ENCODE measurements around the gene MUSK.
"Not testable (repeated sequence)": the region's sequence is repeated elsewhere in the genome, so short reads cannot be mapped to it uniquely, and the experiment has no call there.

MUSK gene

DNA sequence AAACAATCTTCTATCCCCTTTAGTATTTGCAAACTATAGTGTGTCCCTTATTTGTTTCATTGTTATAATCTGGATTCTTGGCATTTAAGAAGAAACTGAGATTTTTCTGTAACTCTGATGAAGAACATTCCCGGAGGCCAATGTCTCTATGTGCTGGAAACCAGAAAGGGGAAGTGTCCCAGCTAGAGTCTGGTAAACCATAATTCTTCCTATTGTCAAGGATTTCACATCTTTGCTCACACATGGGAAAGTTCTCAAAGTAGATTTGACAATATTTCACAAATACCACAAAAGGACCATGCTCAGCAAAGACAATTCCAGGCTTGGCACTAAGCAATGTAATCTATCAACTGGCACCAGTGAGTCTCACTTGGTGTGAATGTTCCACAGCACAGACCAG is 146.8 kb downstream of the MUSK start:
- no peak for DNase-seq

DNA sequence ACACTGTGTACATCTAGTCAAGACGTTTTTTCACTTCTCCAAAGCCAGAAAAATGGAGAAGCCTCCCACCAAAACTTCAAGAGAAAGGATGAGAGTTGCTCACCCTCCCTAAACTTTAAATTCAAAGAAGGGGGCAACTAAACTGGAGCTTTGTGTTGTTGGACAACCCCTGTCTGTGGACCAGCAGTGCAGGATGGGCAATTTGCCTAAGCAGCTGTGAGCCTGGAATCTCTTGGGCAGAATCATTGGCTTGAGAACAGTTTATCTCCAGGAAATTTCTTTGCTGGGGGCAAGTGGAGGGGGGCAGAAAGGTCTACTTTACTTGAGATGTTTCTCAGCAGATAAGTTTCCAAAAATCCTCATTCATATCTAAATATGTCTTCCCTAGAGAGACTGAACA is 151.8 kb downstream of the MUSK start:
- DNase-seq, result no peak

DNA sequence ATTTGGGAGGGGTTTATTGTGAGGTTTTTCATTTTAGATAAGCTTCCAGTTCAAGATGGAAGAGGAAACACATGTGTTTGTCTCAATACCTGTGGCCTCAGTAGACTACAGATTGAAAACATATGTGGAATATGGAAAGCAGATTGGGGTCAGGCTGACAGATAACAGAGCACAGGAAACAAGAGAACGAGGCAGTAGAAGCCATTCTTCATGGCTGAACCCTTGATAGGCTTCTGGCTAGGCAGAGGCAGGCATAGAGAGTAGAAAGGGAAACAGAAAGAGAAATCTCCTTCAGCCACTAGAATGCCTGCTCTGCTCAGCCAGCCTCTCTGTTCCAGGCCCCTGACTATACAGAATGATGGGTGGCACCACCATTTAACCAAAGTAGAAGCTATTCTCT is 152.5 kb downstream of the MUSK start:
- no peak for DNase-seq

DNA sequence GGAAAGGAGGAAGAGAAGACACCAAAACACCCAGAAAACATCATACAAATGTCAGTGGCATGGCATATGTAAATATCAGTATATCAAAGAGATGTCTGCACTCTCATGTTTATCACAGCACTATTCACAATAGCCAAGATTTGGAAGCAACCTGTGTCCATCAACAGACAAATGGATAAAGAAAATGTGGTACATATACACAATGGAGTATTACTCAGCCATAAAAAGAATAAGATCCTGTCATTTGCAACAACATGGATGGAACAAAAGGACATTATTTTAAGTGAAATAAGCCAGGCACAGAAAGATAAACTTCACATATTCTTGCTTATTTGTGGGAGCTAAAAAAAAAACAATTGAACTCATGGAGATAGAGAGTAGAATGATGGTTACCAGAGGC is 156.5 kb downstream of the MUSK start:
- DNase-seq, result not testable (repeated sequence)

DNA sequence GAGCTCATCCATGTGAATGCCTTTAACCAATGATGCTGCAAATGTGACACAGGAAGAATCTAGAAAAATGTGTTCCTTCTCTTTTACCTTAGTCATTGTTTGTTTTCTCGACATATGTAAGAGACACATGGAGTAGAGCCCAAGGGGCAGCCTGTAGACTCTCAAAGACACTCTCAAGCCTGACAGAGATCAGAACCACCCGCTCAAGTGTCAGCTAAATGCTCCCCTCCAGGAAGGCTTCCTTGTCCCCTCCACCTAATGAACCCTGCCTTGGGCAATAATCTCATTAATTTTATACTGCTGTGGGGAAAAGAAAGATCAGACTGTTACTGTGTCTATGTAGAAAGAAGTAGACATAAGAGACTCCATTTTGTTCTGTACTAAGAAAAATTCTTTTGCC is 157.4 kb downstream of the MUSK start:
- DNase-seq, result no peak

- not testable (repeated sequence) for DNase-seq
These were observed 157.8 kb downstream of the MUSK start for GRCh38 chr9:110826400-110826799.

DNA sequence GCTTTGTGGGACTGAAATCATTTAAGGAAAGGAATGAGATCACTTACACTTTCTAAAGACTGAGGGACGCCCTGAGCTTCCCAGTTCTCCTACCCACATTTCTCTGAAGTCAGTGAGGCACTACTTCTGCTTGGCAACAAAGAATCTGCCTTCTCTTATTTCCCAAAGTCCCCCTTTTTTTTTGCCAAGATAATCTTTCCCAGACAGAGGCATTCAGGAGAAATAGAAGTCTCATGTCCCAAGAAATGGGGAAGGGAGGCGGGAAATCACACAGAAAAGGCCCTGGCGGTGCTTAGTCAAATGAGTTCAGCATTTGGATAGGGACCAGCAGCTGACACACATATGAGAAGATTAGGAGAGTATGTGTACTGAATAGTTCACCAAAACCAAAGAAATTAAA is 159.7 kb downstream of the MUSK start:
- DNase-seq, result no peak

- DNase-seq, result no peak
These were observed 161.9 kb downstream of the MUSK start for GRCh38 chr9:110830495-110830894.

DNA sequence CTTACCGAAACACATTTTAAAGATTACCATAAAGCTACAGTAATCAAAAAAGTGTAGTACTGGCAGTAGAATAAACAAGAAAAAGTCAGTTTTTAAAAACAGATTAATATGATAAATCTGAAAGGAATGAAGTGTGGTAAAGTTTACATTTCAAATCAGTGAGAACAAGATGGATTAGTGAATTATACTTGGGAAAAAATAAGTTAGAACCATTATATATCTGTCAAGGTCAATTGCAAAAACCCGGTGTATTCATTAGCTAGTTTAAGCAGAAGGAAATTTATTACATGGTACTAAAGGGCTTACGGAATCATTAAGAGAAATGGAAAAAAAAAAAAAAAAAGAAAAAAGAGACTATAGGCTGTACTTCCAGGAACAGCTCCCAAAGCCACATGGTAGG is 164.3 kb downstream of the MUSK start:
- DNase-seq, result no peak

GRCh38 chr9:110835404-110835803 is 166.8 kb downstream of the MUSK start:
- DNase-seq, result no peak

GRCh38 chr9:110835859-110836271 is 167.3 kb downstream of the MUSK start:
- DNase-seq, result no peak

DNA sequence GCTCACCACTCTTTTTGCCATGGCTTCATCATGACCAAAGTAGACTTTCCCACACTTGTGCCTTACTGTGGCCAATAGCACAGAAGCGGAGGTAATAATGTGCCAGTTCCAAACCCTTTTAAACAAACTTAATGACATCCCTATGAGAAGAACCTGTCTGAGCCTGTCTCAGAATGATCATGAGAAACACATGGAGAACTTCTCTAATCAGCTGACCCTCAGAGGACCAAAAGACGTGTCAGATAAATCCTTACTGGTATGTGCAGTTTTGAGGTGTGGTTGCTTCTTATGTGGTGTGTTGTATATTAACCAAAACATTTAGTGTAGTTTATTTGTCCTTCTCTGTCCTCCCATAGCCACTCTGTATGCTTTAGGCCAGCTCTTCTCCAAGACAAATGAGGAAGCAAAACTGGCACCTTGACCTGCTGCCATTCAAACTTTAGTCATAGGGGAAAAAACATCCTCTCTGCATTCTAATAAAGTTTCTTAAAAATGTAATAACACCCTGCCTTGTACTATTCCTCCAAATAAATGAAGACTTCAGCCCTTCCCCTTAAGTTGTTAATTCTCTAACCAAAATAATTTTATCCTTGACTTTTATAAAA is 168.9 kb downstream of the MUSK start:
- DNase-seq, result no peak

DNA sequence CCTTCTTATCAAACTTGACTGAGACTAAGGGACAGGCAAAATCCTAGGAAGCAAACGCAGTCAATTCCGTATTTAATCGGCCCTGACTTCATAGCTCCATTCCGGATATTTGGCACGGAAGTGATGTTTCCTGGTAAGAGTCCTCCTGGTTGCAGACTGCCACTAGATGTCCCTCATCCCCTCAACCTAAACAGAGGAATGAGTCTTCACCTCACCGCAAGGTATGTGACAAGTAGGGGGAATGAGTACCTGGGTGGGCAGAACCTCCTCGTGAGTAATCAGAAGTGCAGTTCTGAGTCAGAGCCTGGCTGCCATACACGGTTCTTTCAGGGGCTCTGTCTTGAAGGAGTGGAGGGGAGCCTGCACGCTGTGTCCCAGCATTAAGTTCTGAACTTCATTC is 173.6 kb downstream of the MUSK start:
- no peak for DNase-seq

GRCh38 chr9:110842986-110843385 is 174.4 kb downstream of the MUSK start:
- DNase-seq, result no peak

DNA sequence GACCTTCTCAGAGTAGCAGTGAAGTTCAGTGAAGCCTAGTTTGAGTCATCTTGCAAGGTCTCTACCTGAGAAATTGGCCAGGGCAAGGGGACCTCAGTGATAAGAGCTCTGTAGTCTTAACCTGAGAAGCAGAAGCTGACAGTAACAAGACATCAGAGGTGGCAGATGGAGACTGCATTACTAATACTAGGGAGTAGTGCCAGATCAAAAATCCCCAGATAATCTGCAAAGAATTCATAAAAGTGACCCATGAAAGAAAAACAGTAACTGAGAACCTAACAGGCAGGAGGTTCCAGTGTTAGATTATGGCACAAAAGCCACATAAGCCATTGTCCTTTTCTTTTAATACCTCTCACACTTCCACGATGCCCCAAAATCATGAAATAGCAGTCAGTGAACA is 175.5 kb downstream of the MUSK start:
- no peak for DNase-seq

- DNase-seq, result no peak
These were observed 177.6 kb downstream of the MUSK start for GRCh38 chr9:110846215-110846614.

DNA sequence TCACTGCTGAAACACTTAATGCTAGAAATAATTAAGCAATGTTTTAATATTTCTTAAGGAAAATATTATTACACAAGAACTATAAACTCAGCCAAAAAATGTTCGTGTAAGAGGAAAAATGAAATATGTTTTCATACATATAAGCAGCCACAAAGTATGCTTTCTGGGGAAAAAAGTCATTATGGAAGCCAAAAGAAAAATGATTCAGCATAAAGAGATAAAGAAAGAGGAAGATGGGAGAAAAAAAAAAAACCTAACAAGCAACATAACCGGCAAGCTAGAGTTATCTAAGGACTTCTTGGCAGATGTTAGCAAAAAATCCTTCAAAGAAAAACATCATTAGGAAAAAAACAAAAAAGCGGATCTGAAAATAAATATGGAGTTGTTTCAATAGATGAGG is 179.1 kb downstream of the MUSK start:
- no peak for DNase-seq

GRCh38 chr9:110850401-110851135 is 182.0 kb downstream of the MUSK start:
- no peak for DNase-seq

Data from stimulated activated CD4-positive, alpha-beta T cell treated with anti-CD3 and anti-CD28 coated beads, Interleukin-12 subunit alpha, Interleukin-12 subunit beta, amount 100 ng/mL, for 4 hours (primary cell).